ENCODE data around the gene IL7R.

Gene IL7R, protein sequence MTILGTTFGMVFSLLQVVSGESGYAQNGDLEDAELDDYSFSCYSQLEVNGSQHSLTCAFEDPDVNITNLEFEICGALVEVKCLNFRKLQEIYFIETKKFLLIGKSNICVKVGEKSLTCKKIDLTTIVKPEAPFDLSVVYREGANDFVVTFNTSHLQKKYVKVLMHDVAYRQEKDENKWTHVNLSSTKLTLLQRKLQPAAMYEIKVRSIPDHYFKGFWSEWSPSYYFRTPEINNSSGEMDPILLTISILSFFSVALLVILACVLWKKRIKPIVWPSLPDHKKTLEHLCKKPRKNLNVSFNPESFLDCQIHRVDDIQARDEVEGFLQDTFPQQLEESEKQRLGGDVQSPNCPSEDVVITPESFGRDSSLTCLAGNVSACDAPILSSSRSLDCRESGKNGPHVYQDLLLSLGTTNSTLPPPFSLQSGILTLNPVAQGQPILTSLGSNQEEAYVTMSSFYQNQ

DNA sequence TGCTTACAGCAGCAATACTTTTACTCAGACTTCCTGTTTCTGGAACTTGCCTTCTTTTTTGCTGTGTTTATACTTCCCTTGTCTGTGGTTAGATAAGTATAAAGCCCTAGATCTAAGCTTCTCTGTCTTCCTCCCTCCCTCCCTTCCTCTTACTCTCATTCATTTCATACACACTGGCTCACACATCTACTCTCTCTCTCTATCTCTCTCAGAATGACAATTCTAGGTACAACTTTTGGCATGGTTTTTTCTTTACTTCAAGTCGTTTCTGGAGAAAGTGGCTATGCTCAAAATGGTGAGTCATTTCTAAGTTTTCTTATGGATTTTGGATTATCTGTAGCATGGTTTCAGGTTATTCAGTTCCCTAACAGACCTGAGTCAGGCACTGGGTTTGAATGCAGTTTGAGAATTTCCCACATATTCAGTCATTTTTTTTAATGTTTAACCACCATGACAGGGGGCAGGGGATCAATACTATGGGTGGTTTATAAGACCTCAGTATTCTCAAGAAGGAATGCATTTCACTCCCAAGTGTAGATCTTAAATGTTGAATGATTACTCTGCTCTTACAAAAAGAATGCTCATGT, at the start of gene IL7R:
IL7R (plus strand) TSS at position 127 of the 587 bp plus-strand sequence; CDS start at position 214, 87 bp downstream.
- no peak for DNase-seq

DNA sequence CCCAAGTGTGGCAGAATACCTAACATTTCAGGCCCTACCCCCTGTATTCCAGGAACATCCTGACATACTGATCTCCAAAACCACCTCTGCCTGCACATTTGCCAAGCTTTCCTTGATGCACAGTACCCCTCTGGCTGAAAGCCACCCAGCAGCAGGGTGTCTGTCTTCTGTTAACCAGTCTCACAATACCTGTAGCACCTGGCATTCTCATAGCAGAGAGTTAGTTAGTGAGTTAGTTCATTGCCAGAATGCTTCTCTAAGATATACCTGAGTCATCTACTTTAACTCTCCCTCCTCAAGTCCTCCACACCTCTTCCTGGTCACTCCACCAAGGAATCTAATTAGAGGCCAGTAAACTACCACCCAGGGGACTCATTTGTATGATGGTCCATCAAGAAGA, 46.1 kb upstream of the IL7R start:
- no peak for DNase-seq

DNA sequence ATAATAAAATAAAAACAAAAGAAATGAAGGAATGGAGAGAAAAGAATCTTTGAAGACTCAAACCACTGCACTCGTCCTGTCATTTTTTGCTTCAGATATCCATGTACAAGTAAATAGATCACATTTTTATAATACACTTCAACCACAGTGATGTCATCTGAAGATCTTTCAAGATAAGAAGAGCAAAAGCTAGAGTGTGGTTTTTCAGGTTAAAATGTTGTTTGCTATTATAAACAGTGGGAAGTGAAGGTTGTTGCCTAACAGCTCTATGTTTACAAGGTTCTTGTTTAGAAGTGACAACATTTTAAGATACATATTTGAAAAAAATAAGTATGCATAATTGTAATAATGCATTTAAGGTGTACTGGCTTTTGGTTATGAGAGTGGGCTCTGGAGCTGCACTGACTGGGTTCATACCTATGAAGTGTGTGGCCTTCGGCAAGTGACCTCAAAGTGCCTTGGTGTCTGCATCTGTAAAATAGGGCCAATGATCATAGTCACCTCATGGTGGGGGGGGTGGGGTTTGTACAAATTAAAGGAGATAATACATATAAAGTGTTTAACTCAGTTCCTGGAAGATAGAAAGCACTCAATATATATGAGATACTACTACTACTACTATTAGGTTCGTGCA, 45.5 kb upstream of the IL7R start:
- peak; percentile 39 for DNase-seq

DNA sequence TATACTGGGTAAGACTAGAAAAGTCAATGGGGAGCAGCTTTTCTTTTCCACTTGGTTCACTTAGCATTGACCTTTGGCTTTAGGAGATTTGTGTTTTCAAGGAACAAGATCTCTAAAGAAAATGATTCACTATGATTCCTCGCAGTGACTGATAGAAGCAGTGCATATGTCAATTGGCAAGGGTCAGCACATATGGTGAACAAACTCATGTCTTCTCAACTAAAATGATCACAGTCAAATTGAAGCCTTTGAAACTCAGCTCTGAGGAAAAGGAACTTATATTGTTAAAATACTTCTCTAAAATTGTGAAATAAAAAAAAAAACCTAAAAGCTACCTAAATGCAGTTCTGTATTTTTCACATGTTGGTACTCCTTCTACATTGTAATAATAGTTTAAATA, 43.2 kb upstream of the IL7R start:
- DNase-seq: no peak

DNA sequence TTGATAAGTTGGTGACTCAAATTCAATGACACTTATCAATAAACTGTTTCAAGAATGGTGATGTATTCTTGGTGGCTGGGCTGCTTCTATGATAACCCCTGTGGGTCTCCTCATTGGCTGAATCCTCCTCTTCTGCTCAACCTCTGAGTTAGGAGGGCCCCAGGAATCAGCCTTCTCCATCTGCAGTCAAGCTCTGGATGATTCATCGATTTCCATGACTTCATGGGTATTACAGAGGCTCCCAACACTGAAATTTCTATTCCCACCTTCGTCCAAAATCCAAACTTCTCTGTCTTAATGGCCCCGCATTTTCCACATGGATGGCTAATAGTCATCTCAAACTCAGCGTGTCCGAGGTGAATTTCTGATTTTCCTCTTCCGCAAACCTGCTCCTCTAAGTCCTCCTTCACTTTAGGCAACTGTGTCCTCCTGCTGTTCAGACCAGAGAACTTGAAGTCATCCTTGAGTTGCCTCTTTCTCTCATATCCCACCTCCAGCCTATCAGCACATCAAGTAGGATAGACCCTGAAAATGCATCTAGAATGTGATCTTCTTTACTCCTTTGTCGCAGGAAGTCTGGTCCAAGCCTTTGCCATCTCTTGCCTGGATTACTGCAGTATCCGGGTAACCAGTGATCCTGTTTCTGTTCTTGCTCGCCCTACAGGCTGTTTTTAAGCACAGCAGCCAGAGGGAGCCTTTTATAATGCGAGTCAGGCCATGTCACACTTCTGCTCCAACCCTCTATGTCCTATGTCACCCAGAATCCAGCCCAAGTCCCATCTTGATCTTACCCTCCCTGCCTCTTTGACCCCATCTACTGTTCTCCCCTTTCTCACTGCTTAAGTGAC, 41.4 kb upstream of the IL7R start:
- DNase-seq: no peak

DNA sequence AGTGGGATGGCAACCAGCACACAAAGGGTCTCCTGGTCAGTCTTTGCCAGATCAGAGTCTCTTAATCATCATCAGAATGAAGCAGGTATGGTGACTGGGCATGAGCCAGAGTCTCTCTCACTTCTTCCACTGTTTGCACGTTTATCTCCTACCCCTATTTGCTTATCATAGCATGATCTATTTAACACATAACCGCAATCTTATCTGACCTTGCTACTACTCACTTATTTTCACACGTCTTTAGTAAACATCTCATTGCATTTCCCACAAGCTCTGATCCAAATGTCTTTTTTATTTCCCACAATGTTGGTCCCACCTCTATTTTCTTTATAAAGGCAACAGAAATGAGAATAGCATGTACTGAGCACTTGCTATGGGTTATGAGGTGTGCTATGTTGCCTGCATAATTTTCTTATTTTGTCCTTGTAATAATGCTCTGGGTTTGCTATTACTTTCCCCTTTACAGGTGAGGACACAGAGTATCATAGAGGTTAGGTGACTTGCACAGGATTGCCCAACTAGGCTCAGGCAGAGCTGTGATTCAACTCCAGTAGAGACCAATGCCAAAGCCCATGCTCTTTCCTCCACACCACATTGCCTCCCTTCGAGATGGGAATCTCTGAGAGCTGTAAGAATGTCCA, 39.7 kb upstream of the IL7R start:
- no peak for DNase-seq

DNA sequence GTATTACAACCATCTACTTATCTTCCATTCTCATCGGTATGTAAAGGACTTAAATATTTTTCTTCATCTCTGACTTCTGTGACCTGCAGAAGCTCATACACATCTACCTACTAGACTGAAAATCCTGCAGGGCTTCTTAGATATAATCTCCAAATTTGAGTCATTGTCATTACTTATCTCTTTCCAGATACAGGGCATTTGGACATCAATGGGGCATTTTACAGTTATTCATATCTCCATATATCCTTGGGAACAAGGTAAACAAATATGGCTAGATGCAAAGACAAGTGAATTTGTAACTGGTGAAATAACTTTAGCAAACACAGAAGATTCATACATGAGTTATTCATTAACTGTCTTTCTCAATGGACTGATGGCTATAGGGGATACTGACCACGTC, 37.7 kb upstream of the IL7R start:
- no peak for DNase-seq

DNA sequence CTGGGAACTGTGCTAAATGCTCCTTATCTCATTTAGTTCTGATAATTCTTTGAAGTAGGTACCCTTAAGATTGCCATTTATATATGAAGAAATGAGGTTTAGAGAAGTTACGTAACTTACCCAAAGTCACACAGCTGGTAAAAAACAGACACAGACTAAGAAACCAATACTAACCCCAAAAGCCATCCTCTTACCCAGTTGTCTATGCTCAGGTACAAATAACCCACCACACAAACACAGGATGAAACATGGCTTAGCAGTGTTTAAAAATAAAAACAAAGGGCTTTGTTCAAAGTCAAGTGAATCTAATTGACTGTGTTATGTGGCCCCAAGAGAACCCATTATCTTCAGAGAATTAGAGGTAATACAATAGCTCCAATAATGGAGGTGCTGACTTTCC, 37.0 kb upstream of the IL7R start:
- DNase-seq: no peak

DNA sequence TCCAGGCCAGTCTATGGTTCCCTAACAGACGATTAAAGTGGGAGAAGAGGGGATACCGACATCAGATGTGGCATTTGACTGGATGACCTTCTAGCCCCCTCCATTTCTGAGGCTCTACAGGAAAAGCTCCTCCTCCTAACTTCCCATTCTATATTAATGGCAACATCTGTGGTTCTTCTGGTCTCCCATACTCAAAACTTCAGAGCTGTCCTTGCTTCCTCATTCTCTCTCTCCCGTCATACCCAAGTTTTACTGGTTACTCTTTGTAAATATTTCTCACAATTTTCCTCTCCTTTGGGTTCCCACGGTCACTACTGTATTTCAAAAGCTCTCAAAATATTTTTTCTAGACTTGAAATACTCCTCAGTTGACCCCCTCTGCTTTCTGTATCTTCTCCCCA, 36.0 kb upstream of the IL7R start:
- DNase-seq: no peak

DNA sequence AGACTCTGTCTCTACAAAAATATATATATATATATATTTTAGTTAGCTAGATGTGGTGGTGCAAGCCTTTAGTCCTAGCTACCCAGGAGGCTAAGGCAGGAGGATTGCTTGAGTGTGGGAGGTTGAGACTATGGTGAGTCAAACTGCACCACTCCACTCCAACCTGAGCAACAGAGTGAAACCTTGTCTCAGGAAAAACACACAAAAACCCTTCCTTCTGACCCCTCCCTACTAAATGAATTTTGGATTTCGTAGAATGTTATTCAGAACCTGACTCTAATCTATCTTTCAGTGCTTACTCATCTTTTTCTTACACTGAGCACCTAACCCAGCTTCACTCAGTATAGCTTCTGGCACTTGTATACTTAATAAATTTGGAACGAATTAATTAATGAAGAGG, 35.2 kb upstream of the IL7R start:
- DNase-seq: peak; percentile 55

DNA sequence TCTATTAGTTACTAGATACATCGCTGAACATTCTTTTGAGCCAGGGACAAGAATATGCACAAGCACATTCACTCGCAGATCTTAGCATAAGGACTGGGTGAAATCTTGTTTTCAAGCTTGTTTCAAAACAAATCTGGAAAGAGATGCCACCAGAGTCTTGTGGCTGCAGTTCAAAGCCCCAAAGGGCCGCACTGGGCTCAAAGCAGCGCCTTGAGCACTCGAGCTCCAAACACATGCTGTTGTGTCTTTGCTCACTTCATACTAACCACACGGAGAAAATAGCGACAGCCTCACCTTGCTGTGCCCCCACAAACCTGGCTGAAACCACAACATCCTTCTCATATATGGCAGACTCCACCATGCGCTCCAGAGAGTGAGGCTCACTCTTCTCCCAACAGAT, 34.2 kb upstream of the IL7R start:
- DNase-seq: no peak

DNA sequence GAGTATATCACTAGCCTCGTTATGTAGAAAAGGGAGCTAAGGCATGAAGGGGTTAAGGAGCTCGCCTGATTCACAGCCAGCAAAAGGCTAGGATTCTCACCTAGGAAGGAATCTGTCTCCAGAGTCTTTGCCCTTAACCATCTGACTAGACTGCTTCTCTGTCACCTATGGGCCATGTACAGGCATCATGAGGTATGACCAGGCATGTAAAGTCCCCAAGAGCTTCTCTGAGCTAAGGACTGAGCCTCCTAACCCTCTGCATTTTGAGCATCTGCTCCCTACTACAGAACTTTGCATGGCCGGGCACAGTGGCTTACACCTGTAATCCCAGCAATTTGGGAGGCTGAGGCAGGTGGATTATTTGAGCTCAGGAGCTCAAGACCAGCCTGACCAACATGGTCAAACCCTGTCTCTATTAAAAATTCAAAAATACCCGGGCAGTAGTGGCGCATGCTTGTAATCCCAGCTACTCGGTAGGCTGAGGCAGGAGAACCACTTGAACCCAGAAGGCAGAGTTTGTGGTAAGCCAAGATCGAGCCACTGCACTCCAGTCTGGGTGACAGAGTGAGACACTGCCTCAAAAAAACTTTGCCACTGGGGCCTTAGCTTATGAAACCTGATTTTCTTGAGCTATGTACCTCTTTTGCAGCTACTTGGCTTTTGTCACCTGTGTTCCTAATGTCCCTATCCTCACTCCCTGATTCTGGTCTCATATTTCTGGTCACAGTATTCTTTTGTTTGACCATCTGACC, 33.2 kb upstream of the IL7R start:
- no peak for DNase-seq

DNA sequence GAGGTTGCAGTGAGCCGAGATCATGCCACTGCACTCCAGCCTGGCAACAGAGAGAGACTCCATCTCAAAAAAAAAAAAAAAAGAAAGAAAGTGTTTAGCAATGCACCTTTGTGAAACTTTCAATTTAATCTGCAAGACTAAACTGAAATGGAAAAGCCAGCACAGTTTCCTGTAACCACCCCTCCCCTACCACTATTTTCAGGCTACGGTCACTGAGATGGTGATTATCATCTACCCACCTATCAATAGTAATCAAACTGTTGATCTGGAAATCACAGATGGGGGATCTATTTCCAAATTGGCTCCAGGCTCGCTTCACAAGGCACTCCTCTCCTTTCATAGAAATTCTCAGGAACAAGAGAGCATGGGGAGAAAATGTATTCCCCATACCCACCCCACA, 30.6 kb upstream of the IL7R start:
- no peak for DNase-seq

DNA sequence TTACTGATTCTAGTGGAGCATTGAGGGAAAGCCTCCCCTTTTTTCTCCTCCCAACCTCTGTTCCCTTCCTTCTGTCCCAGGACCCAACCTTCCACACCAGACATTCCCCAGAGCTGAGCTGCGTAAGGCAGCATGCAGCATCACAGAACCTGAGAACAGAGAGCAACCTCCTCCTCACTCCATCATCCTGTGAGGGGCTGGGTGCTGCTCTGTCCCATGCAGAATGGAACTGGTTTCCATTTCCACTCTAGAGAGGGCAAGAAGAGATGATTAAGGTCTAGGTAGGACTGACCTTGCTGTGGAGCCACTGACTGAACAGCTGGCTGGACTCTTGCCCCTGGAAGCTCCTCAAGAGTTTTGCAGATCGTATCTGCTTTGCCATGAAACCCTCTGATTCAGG, 30.1 kb upstream of the IL7R start:
- peak; percentile 38 for DNase-seq

DNA sequence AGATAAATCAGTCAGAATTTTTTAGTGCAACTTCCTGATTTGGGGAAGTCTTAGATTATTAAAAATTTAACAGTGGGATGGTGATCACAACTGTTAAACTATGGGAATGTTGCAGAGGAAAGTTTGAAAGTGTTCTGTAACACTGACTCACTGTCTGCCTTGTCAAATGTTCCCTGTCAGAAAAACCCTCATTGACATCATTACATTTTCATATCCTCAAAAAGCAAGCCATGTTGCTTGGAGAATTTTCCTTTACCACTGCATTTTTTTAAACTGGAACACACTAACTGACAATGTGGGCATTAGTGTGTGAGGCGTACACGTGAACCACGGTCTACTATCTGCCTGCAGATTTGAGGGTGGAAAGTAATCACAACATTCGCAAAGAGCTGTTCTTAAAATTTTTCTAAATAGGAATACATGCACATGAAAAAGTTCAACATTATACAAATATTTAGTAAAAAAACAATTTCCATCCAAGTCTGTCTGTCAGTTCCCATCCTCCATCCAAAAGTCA, 28.6 kb upstream of the IL7R start:
- DNase-seq: no peak

DNA sequence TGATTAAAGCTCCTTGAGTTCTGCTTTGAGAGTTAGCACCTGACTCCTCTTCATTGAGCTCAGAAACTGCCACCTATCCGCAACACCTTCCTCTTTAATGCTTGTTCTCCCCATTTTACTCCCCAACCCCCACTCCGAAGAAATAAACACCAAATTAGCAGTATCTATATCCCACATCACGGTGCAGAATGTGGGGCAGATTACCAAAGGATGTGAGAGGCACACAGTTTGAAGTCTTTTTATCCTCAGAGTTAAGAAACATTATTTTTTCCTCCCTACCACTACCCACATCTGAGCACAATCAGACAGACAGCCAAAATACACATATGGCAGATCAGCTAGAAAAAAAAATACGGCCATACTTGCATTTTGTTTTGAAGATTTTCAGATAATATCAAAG, 26.1 kb upstream of the IL7R start:
- DNase-seq: no peak

DNA sequence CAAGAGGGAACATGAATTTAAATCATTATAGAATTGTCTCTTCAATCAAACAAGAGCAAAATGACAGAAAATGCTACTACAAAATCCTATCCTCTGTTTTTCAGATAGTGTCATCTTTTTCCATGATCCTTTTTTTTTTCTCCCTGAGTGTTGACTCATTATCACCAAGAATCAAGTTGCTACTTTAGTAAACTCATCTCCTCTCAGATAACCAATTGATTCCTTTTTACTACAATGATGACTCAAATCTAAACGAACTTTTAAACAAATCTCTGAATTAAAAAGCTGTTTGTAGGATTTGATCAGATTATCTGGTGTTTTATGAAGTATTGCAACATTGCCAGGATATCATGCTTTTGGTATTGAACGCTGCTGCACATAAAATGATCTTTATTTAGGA, 23.9 kb upstream of the IL7R start:
- DNase-seq: no peak

DNA sequence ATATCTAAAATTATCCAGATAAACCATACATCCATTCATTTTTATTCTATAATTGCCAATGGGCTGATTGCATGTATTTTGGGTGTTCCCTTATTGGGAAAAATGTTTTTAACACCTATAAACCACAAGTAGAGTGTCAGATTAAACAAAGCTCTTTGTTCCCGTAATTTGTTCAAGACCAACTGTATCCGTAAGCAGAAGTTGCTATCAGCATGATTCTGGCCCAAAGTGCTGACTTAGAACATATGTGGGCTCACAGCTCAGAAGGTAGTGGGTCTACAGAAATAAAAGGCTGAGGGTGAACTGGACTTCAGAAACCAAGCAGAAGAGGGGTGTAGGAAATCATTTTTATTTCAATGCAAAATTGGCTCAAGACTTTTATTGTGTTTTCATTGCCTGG, 23.5 kb upstream of the IL7R start:
- DNase-seq: no peak

DNA sequence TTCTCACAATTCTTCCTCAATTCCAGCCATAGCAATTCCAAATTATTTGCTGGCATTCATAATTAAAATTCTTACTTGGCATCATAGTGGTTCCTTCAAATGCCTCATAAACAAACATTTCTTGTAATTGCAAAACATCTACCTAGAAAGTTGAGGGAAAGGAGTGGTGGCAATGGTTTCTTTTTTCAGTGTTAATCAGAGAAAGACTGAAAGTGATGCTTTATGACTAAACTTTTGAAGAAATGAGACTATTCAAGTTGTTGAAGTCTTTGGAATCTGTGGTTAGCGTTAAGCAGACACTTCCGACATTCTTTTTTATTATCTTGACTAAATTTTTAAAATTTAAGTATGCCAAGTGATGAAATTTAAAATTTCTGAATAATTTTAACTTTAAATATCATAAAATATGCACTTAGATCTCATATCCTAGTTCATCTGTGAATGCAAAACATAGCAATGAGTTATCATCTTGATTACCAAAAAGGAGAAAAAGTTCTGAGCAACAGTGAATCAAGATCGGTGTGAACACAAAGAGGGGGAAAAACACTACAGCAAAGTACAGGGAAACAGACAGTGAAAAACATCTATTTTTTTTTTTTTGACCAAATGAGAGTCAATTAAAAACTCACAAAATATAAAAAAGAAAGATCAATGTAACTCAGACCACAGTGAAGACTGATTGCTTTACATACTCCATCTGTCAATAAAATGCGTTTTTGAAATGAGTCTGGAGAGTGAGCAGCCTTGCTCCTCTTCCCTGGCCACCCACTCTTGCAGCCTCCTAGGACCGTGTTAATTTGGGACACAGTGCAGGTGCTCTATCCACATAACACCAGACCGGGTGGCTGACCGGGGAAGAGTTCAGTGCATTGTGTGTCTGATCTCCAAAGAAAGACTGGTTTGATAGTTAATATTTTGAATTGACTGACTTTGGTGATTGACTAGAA, 20.6 kb upstream of the IL7R start:
- no peak for DNase-seq

DNA sequence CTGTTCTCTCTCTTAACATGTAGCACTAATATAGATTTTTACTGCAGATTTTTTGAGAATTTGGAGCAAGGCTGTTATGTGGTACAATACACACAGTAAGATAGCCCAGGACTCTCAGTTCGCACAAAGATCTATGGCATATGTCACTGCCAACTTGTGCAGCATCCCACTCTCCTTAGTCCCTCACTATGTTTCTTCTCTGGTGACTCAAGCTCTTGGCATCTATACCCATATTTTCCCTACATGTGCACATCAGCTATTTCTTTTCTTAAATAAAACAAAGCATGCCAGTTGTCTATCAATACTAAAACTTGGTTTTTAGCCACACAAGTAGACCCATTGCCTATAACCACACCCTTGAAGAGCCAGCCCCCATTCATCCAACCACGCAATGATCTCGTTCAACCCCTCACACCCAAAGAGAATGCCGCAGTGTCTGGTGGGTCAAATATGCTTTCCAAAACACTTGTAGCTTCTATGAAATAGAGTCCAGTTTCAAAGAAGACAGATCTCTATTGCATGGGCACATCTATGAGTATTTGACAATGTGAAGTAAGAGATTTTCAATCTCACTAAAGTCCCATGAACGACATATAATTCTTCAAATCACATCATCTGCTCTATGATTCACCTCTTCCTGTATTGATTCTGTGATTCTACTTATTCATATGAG, 18.2 kb upstream of the IL7R start:
- no peak for DNase-seq
